NCI-H2029 (cell line): ENCODE data around the gene EIF4G2.
A peak's percentile ranks its signal among the peaks of the same experiment; 100 is the strongest.
"Not testable (repeated sequence)": the region's sequence is repeated elsewhere in the genome, so short reads cannot be mapped to it uniquely, and the experiment has no call there.

Source experiments
- DNase-seq: peaks from one replicate; lab custom pipeline; 2025; lab: John Stamatoyannopoulos, UW

The EIF4G2 gene

DNA sequence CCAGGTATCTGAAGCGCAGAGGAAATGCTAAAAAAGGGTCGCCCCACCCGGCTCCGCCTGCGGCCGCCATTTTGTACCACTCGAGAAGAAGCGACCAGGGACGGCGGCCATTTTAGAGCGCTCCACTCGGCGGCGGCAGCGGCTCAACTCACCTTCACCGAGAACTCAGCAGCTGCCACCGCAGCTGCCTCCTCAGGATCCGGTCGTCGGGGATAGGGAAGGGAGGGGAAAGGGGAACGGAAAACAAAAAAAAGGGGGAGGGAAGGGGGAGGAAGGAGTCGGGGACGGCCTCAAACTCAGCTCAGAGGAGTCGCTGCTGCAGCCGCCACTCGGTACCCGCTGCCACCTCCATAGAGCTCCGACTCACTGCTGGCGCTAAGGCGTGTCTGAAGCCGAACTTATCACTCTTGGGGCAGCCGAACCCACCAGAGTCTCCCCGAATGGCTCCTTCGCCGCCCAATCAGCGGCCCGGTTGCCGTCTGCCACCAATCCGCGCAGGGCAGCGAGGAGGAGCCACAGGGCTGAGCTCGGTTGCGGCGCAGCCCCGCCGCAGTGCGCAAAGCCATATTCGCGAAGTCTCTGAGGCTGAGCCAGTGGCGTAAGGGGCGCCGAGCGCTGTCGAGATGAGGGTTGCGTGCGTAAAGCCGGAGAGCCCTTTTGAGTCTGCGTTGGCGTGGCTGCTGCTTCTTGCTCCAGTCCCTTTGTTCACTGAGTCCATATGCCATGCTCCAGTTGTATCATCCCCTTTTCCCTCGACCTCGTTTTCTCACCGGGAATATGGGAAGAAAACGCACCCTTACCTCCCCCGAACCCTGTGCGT, at the start of gene EIF4G2:
TSS of gene EIF4G2 (minus strand) at position 374 of the 820 bp plus-strand sequence.
- peak; percentile 98 for DNase-seq

DNA sequence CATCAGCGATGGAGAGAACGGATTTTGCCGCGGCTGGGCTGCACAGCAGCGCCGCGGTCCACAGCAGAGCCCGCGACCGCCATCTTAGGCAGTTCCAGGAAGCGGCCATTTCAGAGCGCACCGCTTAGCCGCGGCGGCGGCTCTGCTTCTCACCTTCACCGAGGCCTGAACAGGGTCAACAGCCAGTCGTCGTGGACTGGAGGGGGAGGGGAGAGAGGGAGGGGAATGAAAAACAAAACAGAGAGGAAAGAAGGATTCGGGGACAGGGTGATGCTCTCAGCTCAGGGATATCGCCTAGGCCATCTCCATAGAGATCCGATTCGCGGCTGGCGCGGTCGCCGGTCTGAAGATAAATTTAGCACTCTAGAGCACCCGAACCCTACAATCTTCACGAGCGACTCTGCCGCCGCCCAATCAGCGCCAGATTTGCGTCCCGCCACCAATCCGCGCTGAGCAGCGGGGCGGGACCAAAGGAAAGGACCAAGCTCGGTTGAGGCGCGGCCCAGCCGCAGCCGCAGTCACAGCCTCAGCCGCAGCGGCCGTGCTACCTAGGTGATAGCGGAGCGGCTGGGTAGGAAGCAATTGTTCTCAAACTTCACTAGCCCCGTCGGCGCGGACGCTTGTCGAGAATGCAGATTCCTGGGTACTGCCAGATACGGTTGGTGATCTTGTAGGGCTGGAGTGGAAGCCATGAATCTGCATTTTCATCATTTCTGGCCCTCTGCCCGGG, 49.1 kb upstream of the EIF4G2 start, which contains the start of gene ZBED5:
TSS of gene ZBED5 (minus strand) at position 345 of the 730 bp plus-strand sequence. CDS start 3,108 bp downstream, outside the sequence.
- DNase-seq: peak; percentile 97

DNA sequence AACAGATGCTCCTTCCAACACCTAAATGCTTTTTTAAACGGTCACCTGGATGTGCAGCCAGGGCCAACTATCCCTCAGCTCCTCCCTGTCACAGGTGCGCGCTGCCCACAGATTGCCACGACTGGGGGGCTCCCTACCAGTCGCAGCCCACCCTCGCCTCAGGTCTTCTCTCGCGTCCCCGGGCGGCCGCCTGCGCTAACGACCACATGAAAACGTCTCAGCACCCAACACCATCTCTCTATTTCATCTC, 48.7 kb upstream of the EIF4G2 start:
- no peak for DNase-seq

DNA sequence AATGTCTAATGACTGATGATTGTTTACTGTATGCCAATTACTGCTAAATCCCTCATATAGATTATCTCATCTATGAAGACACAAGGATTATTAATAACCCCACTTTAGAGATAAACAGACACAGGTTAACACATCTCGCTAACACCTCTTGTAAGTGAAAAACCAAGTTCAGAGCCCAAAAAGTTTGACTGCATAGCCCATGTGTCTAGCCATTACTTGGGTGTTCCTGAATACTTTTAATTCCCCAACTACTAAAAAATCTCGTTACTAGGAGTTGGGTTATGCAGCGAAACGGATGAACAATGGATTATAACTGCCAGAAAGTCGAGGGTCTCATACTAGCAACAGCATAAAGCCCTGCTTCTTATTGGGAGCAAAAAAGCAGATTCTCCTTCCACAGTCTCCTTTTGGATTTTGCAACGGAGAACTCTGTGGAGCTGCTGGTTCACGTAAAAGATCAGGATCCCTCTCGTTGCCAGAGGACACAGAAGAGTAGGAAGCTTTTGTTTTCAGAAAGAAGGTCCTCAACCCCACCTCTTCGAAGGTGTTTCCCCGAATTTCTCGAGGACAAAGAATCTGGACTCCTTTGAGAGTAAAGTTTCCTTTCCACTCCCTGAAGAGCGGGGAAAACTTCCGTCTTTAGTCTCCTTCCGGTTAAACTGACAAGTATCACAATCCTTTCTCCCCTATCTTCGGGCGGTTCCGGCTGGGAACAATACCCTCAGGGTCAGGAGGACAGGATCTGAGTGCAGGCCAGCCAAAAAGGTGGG, 48.1 kb upstream of the EIF4G2 start:
- DNase-seq: peak; percentile 9

GRCh38 chr11:10855295-10855694, 46.6 kb upstream of the EIF4G2 start:
- DNase-seq: no peak

- DNase-seq: no peak
These were observed 39.5 kb upstream of the EIF4G2 start for GRCh38 chr11:10847960-10848860.

- no peak for DNase-seq
These were observed 37.9 kb upstream of the EIF4G2 start for GRCh38 chr11:10846660-10847059.

GRCh38 chr11:10845589-10845988, 36.9 kb upstream of the EIF4G2 start:
- DNase-seq: no peak

GRCh38 chr11:10844796-10845195, 36.1 kb upstream of the EIF4G2 start:
- no peak for DNase-seq

- no peak for DNase-seq
These were observed 35.6 kb upstream of the EIF4G2 start for GRCh38 chr11:10844356-10844755.

DNA sequence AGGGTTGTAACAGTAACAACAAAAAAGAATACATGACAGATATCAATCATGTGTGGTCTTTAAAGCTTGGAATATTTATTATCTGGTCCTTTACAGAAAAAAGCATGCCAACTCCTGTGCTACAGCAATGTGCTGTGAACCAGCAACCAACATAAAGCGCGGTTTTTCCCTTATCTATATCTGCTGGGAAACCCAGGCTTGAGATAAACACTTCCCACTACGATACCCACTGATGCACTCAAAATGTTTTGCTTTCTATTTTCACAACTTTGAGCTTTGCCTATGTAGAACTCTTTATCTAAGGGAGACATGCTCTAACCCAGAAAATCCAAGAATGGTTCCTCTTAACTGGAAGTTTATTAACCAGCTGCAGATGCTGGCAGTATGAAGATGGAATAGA, 30.2 kb upstream of the EIF4G2 start:
- no peak for DNase-seq

- DNase-seq: no peak
These were observed 29.4 kb upstream of the EIF4G2 start for GRCh38 chr11:10838083-10838482.

DNA sequence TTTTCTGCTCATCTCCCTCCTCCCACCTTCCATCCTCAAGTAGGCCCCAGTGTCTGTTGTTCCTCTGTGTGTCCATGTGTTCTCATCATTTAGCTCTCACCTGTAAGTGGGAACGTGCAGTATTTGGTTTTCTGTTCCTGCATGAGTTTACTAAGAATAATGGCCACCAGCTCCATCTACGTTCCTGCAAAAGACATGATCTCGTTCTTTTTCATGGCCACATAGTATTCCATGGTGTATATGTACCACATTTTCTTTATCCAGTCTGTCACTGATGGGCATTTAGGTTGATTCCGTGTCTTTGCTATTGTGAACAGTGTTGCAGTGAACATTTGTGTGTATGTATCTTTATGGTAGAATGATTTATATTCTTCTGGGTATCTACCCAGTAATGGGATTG, 28.2 kb upstream of the EIF4G2 start:
- DNase-seq: not testable (repeated sequence)

- DNase-seq: no peak
These were observed 20.4 kb upstream of the EIF4G2 start for GRCh38 chr11:10829139-10829538.

DNA sequence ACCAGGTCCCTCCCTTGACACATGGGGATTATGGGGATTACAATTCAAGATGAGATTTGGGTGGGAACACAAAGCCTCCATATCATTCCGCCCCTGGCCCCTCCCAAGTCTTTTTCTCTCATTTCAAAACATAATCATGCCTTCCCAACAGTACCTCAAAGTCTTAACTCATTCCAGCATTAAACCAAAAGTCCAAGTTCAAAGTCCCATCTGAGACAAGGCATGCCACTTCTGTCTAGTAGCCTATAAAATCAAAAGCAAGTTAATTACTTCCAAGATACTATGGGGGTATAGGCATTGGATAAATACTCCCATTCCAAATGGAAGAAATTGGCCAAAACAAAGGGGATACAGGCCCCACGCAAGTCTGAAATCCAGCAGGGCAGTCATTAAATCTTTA, 19.7 kb upstream of the EIF4G2 start:
- DNase-seq: no peak

- no peak for DNase-seq
These were observed 16.2 kb upstream of the EIF4G2 start for GRCh38 chr11:10824888-10825287.

DNA sequence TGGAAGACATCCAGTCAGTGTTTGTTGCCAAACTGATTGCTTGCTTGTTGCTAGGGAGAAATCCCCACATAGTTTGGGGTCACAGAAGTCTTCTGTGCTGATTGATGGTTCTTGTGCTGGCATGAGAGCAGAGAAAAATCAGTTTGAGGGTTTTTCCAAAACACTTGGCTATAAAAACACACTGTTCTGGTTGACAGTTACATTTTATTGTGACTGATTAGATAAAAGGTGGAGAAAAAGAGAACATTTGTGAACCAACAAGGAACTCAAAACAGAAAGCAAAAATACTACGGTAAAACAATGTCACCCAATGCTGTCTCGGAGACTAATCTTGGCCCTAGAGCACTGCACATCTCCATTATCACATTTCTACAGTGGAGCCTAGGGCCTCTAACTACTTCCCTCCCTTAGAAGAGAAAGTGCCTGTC, 14.4 kb upstream of the EIF4G2 start:
- no peak for DNase-seq

GRCh38 chr11:10822491-10822890, 13.8 kb upstream of the EIF4G2 start:
- DNase-seq: not testable (repeated sequence)

GRCh38 chr11:10818594-10818993, 9.9 kb upstream of the EIF4G2 start:
- no peak for DNase-seq

DNA sequence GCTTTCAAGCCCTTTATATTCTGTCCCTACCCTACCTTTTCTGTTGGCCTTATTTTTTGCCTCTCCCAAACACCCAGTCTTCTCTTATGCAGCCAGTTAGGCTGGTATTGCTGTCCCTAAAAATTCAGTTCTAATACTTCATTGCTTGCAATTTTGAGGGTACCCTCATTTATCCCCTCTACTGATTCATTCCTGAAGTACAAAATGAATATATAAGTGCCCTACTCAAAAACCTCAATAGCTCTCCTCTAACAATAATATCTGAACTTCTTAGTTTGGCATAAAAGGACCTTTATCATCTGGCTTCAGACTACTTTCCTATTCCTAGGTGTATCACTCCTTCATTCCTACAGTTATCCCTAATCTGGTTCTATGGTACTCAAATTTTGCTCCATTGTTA, 5.2 kb upstream of the EIF4G2 start:
- DNase-seq: no peak

GRCh38 chr11:10809373-10810160, 841 bp upstream of the EIF4G2 start:
- DNase-seq: peak; percentile 29
